ENCODE data around the gene LRRC72.
A peak's percentile ranks its signal among the peaks of the same experiment; 100 is the strongest.

The LRRC72 gene

GRCh38 chr7:16615228-16615627, 88.6 kb downstream of the LRRC72 start:
- no peaks in the 10 kb centered on the region for H3K4me1 ChIP-seq (ENCODE audit: low read length)
- DNase-seq, result no peak
- H2AFZ ChIP-seq (ENCODE audit: low read length), result no peak overlapping the region
- H3K4me2 ChIP-seq (ENCODE audit: low read depth, low read length), result no peak overlapping the region
- no peaks in the 10 kb centered on the region for H3K9me3 ChIP-seq (replicated peaks; ENCODE audit: insufficient read depth, low read length)
- no peaks in the 10 kb centered on the region for H3K9me2 ChIP-seq (replicated peaks; ENCODE audit: insufficient read depth, low read length)
- no peak for TF ChIP-seq EZH2 (optimal IDR thresholded peaks at IDR 0.05; ENCODE audit: low read depth, low read length)
- no peak overlapping the region for H3K9ac ChIP-seq (ENCODE audit: low read length)
- H3K79me2 ChIP-seq (ENCODE audit: low read length), result no peaks in the 10 kb centered on the region
- no peaks in the 10 kb centered on the region for H4K20me1 ChIP-seq (ENCODE audit: insufficient read depth, low read length)
- H3K36me3 ChIP-seq (replicated peaks; ENCODE audit: insufficient read depth, low read length), result no peaks in the 10 kb centered on the region
- no peaks in the 10 kb centered on the region for H3F3A ChIP-seq (ENCODE audit: insufficient read depth, low read length)
- H3K27ac ChIP-seq (ENCODE audit: low read length), result no peak overlapping the region
- no peak overlapping the region for H3K4me3 ChIP-seq (ENCODE audit: low read length)
- no peaks in the 10 kb centered on the region for H3K27me3 ChIP-seq (replicated peaks; ENCODE audit: insufficient read depth, low read length)

GRCh38 chr7:16616122-16616521, 89.5 kb downstream of the LRRC72 start:
- no peaks in the 10 kb centered on the region for H3F3A ChIP-seq (ENCODE audit: insufficient read depth, low read length)
- no peaks in the 10 kb centered on the region for H4K20me1 ChIP-seq (ENCODE audit: insufficient read depth, low read length)
- no peak for DNase-seq
- H3K9me3 ChIP-seq (replicated peaks; ENCODE audit: insufficient read depth, low read length), result no peaks in the 10 kb centered on the region
- no peaks in the 10 kb centered on the region for H3K4me1 ChIP-seq (ENCODE audit: low read length)
- no peaks in the 10 kb centered on the region for H3K27me3 ChIP-seq (replicated peaks; ENCODE audit: insufficient read depth, low read length)
- TF ChIP-seq CTCF (IDR thresholded peaks at IDR 0.05; ENCODE audit: low read length), result no peak
- no peak for TF ChIP-seq EZH2phosphoT487 (IDR thresholded peaks at IDR 0.05; ENCODE audit: low read length)
- no peak for TF ChIP-seq EZH2 (optimal IDR thresholded peaks at IDR 0.05; ENCODE audit: low read depth, low read length)
- H3K9me2 ChIP-seq (replicated peaks; ENCODE audit: insufficient read depth, low read length), result no peaks in the 10 kb centered on the region
- no peaks in the 10 kb centered on the region for H3K79me2 ChIP-seq (ENCODE audit: low read length)
- no peaks in the 10 kb centered on the region for H3K36me3 ChIP-seq (replicated peaks; ENCODE audit: insufficient read depth, low read length)
- H3K4me2 ChIP-seq (ENCODE audit: low read depth, low read length), result no peak overlapping the region
- H3K27ac ChIP-seq (ENCODE audit: low read length), result no peak overlapping the region
- no peak overlapping the region for H2AFZ ChIP-seq (ENCODE audit: low read length)
- no peak overlapping the region for H3K4me3 ChIP-seq (ENCODE audit: low read length)
- no peak overlapping the region for H3K9ac ChIP-seq (ENCODE audit: low read length)

- Histone ChIP-seq H3K4me1 (ENCODE audit: low read length) (no peaks in the 10 kb centered on the region), H3K9me2 (replicated peaks; ENCODE audit: insufficient read depth, low read length) (no peaks in the 10 kb centered on the region), H3K36me3 (replicated peaks; ENCODE audit: insufficient read depth, low read length) (no peaks in the 10 kb centered on the region), H3K4me3 (ENCODE audit: low read length) (no peak overlapping the region), H3K9me3 (replicated peaks; ENCODE audit: insufficient read depth, low read length) (no peaks in the 10 kb centered on the region), H3K79me2 (ENCODE audit: low read length) (no peaks in the 10 kb centered on the region), H3K27me3 (replicated peaks; ENCODE audit: insufficient read depth, low read length) (no peaks in the 10 kb centered on the region), H3K27ac (ENCODE audit: low read length) (no peak overlapping the region), H3F3A (ENCODE audit: insufficient read depth, low read length) (no peaks in the 10 kb centered on the region), H4K20me1 (ENCODE audit: insufficient read depth, low read length) (no peaks in the 10 kb centered on the region), H3K4me2 (ENCODE audit: low read depth, low read length) (no peak overlapping the region), H3K9ac (ENCODE audit: low read length) (no peak overlapping the region), H2AFZ (ENCODE audit: low read length) (no peak overlapping the region)
- TF ChIP-seq EZH2phosphoT487 (IDR thresholded peaks at IDR 0.05; ENCODE audit: low read length) (no peak), EZH2 (optimal IDR thresholded peaks at IDR 0.05; ENCODE audit: low read depth, low read length) (no peak), CTCF (IDR thresholded peaks at IDR 0.05; ENCODE audit: low read length) (no peak)
- no peak for DNase-seq
Observed at GRCh38 chr7:16616542-16616941, 89.9 kb downstream of the LRRC72 start.

GRCh38 chr7:16619979-16620408, 93.4 kb downstream of the LRRC72 start:
- Histone ChIP-seq H3K27me3 (replicated peaks; ENCODE audit: insufficient read depth, low read length) (no peaks in the 10 kb centered on the region), H3K79me2 (ENCODE audit: low read length) (no peaks in the 10 kb centered on the region), H3K9ac (ENCODE audit: low read length) (no peak overlapping the region), H3K4me1 (ENCODE audit: low read length) (no peaks in the 10 kb centered on the region), H3K36me3 (replicated peaks; ENCODE audit: insufficient read depth, low read length) (no peaks in the 10 kb centered on the region), H3F3A (ENCODE audit: insufficient read depth, low read length) (no peaks in the 10 kb centered on the region), H3K9me2 (replicated peaks; ENCODE audit: insufficient read depth, low read length) (no peaks in the 10 kb centered on the region), H3K9me3 (replicated peaks; ENCODE audit: insufficient read depth, low read length) (no peaks in the 10 kb centered on the region), H3K4me3 (ENCODE audit: low read length) (no peak overlapping the region), H3K27ac (ENCODE audit: low read length) (no peak overlapping the region; the same call in 1 of the 2 replicates), H3K4me2 (ENCODE audit: low read depth, low read length) (no peak overlapping the region), H2AFZ (ENCODE audit: low read length) (no peak overlapping the region), H4K20me1 (ENCODE audit: insufficient read depth, low read length) (no peaks in the 10 kb centered on the region)
- DNase-seq, result peak; percentile 38
- TF ChIP-seq EZH2 (optimal IDR thresholded peaks at IDR 0.05; ENCODE audit: low read depth, low read length), result no peak

Data from MM.1S (cell line).